Measurements from ENCODE around the gene ZNF700.
A peak's percentile ranks its signal among the peaks of the same experiment; 100 is the strongest.
"Not testable (repeated sequence)": the region's sequence is repeated elsewhere in the genome, so short reads cannot be mapped to it uniquely, and the experiment has no call there.

The ZNF700 gene

DNA sequence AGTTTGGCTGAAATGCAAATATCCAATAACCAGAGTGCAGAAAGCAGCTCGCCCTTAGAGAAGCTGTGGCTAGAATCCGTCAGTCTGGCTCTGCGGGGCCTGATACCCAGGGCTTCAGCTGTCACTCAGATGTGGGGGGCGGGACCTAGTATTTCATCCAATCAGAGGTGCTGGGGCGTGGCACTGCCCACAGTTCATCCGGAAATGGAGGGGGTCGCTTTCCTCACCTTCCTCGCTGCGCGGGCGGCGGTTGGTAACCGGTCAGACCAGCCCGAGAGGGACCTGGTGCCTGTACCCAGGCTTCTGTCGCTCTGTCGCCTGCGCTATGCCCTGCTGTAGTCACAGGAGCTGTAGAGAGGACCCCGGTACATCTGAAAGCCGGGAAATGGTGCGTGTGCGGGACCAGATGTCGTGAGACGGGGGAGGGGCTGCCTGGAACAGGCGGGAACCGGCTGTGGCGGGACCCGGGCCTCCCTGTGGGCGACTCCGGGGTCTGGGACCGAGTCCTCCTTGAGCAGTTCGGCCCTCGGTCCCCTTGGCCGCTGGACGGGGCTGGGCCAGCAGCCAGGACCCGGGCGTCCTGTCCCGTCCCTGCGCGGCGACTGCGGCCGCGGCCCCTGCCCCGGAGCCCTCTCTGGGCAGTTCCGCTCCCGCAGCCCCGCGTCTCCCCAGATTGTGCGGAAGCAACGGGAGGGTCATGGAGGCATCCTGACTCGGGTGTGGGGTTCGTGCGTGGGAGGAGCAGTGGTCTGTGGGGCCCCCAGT is at the start of gene ZNF700:
Gene ZNF700 (plus strand): TSS at position 222 of the 765 bp plus-strand sequence. CDS start 104 bp downstream, at position 326.
- H3K4me1 ChIP-seq (ENCODE audit: control insufficient read depth, insufficient read depth, low read length) = no peaks in the 10 kb centered on the region
- peak within 1 kb of the TSS; percentile 89 for H3K9ac ChIP-seq (ENCODE audit: low read length)
- H3K27ac ChIP-seq (ENCODE audit: low read depth, low read length) = peak within 1 kb of the TSS; percentile 92
- peak within 1 kb of the TSS; percentile 89 for H3K4me3 ChIP-seq (ENCODE audit: low read length)
- no peaks in the 10 kb centered on the region for H3K36me3 ChIP-seq (ENCODE audit: control insufficient read depth, insufficient read depth, low read length)
- no peaks in the 10 kb centered on the region for H3K27me3 ChIP-seq (ENCODE audit: control insufficient read depth, insufficient read depth, low read length)

DNA sequence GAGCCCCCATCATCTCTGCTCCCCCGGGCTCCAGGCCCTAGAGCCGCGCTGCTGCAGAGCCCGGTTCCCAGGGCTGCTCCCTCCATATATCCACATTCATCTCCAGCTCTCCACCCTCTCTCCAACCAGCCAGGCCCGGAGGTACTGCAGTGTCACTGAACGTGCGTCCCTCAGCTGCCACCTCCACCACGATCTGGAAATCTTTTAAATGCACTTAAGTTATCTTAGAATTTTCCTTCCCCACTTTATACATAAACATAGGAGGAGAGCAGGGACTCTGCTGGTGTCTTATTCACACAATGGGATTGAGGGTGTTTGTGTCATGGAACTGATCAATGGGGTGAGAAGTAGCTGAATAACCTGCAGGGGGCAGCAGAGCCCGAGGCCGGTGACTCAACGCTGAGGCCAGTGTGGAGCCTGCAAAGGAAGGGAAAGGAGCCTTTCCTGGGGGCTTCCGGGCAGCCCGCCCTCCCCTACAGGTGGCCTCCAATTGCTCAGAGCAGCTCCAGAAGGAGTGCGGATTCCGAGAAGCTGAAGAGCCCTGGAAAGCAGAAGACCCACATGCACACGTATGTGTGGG is 45.1 kb upstream of the ZNF700 start:
- not testable (repeated sequence) for H3K27me3 ChIP-seq (ENCODE audit: control insufficient read depth, insufficient read depth, low read length); H3K9ac ChIP-seq (ENCODE audit: low read length); H3K4me1 ChIP-seq (ENCODE audit: control insufficient read depth, insufficient read depth, low read length); H3K27ac ChIP-seq (ENCODE audit: low read depth, low read length); H3K36me3 ChIP-seq (ENCODE audit: control insufficient read depth, insufficient read depth, low read length); H3K4me3 ChIP-seq (ENCODE audit: low read length)

DNA sequence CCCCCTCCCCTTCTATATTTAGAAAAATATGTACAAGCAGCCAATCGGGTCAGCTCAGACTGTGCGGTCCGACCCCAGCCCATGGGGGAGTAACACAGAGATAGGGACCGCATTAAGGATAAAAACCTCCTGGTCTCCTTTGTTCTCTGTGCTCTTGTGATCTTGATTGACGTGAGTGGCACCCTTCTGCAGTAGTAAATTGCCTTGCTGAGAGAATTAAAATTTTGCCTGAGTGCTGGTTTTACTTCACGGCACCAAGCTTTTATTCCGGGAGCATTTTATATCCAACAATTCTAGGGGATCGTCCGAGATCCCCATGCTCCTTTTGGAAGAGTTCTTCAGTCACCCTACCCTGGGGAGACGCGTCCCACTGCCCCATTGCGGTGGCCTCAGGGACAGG is 44.3 kb upstream of the ZNF700 start:
- Histone ChIP-seq H3K27me3 (ENCODE audit: control insufficient read depth, insufficient read depth, low read length) (no peaks in the 10 kb centered on the region), H3K4me1 (ENCODE audit: control insufficient read depth, insufficient read depth, low read length) (no peaks in the 10 kb centered on the region), H3K27ac (ENCODE audit: low read depth, low read length) (no peak overlapping the region), H3K9ac (ENCODE audit: low read length) (no peak overlapping the region), H3K4me3 (ENCODE audit: low read length) (no peak overlapping the region), H3K36me3 (ENCODE audit: control insufficient read depth, insufficient read depth, low read length) (no peaks in the 10 kb centered on the region)

DNA sequence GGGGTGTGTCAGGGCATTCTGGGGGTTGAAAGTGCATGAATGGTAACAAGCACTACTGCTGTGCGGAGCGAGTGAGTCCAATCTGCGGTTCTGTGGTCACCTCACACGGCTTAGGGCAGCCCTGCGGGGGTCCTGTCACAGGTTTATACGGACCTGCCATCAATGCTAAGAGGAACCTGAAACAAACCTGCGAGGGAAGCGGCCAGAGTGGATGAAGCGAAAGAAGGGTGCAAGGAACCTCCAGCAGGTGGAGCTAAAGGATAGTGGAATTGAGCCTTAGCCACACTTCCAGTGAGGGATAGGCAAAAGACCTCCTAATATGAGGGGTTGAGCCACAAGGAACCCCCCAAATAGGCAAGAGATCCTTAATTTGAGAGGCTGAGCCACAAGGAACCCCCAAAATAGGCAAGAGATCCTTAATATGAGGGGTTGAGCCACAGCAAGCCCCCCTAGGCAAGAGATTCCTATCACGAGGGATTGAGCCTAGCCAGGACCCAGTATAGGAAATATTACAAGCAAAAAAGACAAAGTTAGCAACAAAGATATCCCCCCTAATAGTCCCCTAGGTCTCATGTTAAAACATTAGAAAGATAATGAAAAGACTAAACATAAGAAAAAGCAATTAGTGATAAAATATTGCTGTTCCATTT is 43.6 kb upstream of the ZNF700 start:
- Histone ChIP-seq H3K27ac (ENCODE audit: low read depth, low read length) (no peak overlapping the region), H3K4me3 (ENCODE audit: low read length) (no peak overlapping the region), H3K9ac (ENCODE audit: low read length) (no peak overlapping the region), H3K27me3 (ENCODE audit: control insufficient read depth, insufficient read depth, low read length) (no peaks in the 10 kb centered on the region), H3K4me1 (ENCODE audit: control insufficient read depth, insufficient read depth, low read length) (no peaks in the 10 kb centered on the region), H3K36me3 (ENCODE audit: control insufficient read depth, insufficient read depth, low read length) (no peaks in the 10 kb centered on the region)

DNA sequence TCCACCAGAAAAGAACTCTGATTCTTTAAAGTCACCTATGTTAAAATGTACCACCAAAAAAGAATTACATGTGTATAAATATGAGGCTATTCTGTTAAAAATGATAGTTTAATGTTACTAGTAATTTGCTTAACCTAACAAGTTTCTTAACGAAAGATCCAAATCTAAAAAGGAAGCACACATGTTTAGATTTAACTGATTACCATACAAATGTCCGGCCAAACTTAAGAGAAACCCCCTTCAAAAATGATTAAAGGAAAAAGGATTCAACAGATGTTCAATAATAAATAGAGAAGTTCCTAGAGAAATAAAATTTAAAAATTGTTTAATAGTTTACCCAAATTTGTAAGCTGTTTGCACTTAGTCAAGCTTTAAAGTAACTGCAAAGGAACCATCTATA is 42.3 kb upstream of the ZNF700 start:
- Histone ChIP-seq H3K4me1 (ENCODE audit: control insufficient read depth, insufficient read depth, low read length) (no peaks in the 10 kb centered on the region), H3K27ac (ENCODE audit: low read depth, low read length) (no peak overlapping the region), H3K36me3 (ENCODE audit: control insufficient read depth, insufficient read depth, low read length) (no peaks in the 10 kb centered on the region), H3K9ac (ENCODE audit: low read length) (no peak overlapping the region), H3K27me3 (ENCODE audit: control insufficient read depth, insufficient read depth, low read length) (no peaks in the 10 kb centered on the region), H3K4me3 (ENCODE audit: low read length) (no peak overlapping the region)

GRCh38 chr19:11887234-11887610 is 37.7 kb upstream of the ZNF700 start:
- H3K9ac ChIP-seq (ENCODE audit: low read length) = no peak overlapping the region

DNA sequence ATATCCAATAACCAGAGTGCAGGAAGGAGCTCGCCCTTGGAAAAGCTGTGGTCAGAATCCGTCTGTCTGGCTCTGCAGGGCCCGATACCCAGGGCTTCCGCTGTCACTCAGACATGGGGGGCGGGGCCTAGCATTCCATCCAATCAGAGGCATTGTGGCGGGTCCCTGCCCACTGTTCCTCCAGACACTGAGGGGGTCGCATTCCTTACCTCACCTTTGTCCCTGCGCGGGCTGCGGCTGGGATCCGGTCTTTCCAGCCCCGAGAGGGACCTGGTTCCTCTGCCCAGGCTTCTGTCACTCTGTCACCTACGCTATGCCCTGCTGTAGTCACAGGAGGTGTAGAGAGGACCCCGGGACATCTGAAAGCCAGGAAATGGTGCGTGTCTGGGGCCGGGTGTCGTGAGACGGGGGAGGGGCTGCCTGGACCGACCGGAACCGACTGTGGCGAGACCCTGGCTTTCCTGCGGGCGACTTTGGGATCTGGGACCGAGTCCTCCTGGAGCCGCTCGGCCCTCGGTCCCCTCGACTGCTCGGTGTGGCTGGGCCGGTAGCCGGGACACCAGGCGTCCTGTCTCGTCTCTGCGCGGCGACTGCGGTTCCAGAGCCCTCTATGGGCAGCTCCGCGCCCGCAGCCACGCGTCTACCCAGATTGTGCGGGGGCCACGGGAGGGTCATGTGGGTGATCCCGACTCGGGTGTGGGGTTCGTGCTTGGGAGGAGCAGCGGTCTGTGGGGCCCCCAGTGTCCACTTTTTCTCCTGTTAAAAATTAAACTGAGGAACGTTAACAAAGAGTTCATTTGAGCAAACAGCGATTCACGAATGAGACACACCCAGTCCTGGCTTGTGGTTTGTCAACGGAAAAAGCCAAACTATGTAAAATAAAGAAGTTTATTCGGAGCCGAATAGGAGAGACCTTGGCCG is 37.0 kb upstream of the ZNF700 start, which contains the start of gene ZNF69:
Gene ZNF69 (plus strand): TSS at position 172 of the 921 bp plus-strand sequence. CDS start 142 bp downstream, at position 314.
- Histone ChIP-seq H3K4me1 (ENCODE audit: control insufficient read depth, insufficient read depth, low read length) (peaks cover 2% of the 10 kb centered on the region), H3K27me3 (ENCODE audit: control insufficient read depth, insufficient read depth, low read length) (no peaks in the 10 kb centered on the region), H3K4me3 (ENCODE audit: low read length) (peak within 1 kb of the TSS; percentile 95)

More at GRCh38 chr19:11887234-11887610, 37.7 kb upstream of the ZNF700 start:
- Histone ChIP-seq H3K36me3 (ENCODE audit: control insufficient read depth, insufficient read depth, low read length) (no peaks in the 10 kb centered on the region), H3K4me3 (ENCODE audit: low read length) (peak overlapping the region; percentile 95), H3K27me3 (ENCODE audit: control insufficient read depth, insufficient read depth, low read length) (no peaks in the 10 kb centered on the region), H3K27ac (ENCODE audit: low read depth, low read length) (no peak overlapping the region), H3K4me1 (ENCODE audit: control insufficient read depth, insufficient read depth, low read length) (peaks cover 2% of the 10 kb centered on the region)

DNA sequence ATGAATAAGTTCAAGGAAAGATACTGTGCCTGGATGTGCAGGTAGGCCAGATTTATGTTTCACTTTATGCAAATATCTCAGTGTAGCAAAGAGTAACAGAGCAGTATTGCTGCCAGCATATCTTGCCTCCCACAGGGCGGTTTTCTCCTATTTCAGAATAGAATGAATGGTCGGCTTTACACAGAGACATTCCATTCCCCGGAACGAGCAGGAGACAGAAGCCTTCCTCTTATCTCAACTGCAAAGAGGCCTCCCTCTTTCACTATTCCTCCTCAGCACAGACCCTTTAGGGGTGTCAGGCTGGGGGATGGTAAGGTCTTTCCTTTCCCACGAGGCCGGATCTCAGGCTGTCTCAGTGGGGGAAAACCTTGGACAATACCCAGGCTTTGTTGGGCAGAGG is 35.0 kb upstream of the ZNF700 start:
- H3K4me3 ChIP-seq (ENCODE audit: low read length); H3K4me1 ChIP-seq (ENCODE audit: control insufficient read depth, insufficient read depth, low read length); H3K9ac ChIP-seq (ENCODE audit: low read length); H3K27me3 ChIP-seq (ENCODE audit: control insufficient read depth, insufficient read depth, low read length); H3K36me3 ChIP-seq (ENCODE audit: control insufficient read depth, insufficient read depth, low read length): not testable (repeated sequence)
- H3K27ac ChIP-seq (ENCODE audit: low read depth, low read length) = peak overlapping the region; percentile 32

More for the DNA sequence above, 37.0 kb upstream of the ZNF700 start, which contains the start of gene ZNF69:
- H3K9ac ChIP-seq (ENCODE audit: low read length) = peak within 1 kb of the TSS; percentile 75
- H3K27ac ChIP-seq (ENCODE audit: low read depth, low read length) = peak within 1 kb of the TSS; percentile 78
- no peaks in the 10 kb centered on the region for H3K36me3 ChIP-seq (ENCODE audit: control insufficient read depth, insufficient read depth, low read length)

DNA sequence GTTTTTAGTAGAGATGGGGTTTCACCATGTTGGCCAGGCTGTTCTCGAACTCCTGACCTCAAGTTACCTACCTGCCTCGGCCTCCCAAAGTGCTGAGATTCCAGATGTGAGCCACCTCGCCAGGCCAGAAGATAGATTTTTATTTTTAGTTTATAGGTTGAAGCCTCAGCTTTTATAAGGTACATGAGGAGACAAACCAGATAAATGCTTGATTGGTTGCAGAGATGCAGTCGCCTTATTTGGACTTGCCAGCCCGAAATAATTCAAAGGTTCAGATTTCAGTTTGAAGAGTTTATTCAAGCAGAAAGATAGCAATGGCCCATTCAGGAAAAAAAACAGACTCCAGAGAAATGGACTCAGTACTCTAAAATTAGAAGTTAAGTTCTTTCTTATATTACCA is 34.3 kb upstream of the ZNF700 start:
- no peak overlapping the region for H3K9ac ChIP-seq (ENCODE audit: low read length)
- H3K4me1 ChIP-seq (ENCODE audit: control insufficient read depth, insufficient read depth, low read length) = peaks cover 2% of the 10 kb centered on the region
- no peaks in the 10 kb centered on the region for H3K27me3 ChIP-seq (ENCODE audit: control insufficient read depth, insufficient read depth, low read length)
- no peaks in the 10 kb centered on the region for H3K36me3 ChIP-seq (ENCODE audit: control insufficient read depth, insufficient read depth, low read length)
- H3K4me3 ChIP-seq (ENCODE audit: low read length) = no peak overlapping the region
- H3K27ac ChIP-seq (ENCODE audit: low read depth, low read length) = peak overlapping the region; percentile 32

- no peak overlapping the region for H3K9ac ChIP-seq (ENCODE audit: low read length)
- no peaks in the 10 kb centered on the region for H3K4me1 ChIP-seq (ENCODE audit: control insufficient read depth, insufficient read depth, low read length)
- no peaks in the 10 kb centered on the region for H3K36me3 ChIP-seq (ENCODE audit: control insufficient read depth, insufficient read depth, low read length)
Observed at GRCh38 chr19:11894851-11895250, 30.1 kb upstream of the ZNF700 start.

DNA sequence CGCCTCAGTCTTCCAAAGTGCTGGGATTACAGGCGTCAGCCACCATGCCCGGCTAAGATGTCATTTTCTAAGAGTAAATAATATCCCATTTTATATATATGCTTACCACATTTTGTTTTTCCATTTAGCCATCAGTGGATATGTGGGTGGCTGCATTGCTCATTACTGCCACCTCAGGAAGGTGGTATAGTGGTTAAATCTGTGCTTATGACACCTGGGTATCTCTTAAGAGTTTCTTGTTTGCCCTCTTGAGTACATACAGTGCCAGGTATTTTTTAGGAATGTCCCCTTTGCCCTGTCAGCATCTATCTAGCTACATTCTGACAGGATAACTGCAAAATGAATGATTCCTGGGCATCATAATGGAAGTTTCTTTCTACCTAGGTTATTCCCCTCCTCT is 22.7 kb upstream of the ZNF700 start:
- Histone ChIP-seq H3K4me1 (ENCODE audit: control insufficient read depth, insufficient read depth, low read length) (no peaks in the 10 kb centered on the region), H3K4me3 (ENCODE audit: low read length) (no peak overlapping the region), H3K9ac (ENCODE audit: low read length) (no peak overlapping the region), H3K36me3 (ENCODE audit: control insufficient read depth, insufficient read depth, low read length) (peaks cover 23% of the 10 kb centered on the region), H3K27ac (ENCODE audit: low read depth, low read length) (no peak overlapping the region), H3K27me3 (ENCODE audit: control insufficient read depth, insufficient read depth, low read length) (no peaks in the 10 kb centered on the region)

More at GRCh38 chr19:11894851-11895250, 30.1 kb upstream of the ZNF700 start:
- no peak overlapping the region for H3K27ac ChIP-seq (ENCODE audit: low read depth, low read length)
- H3K4me3 ChIP-seq (ENCODE audit: low read length) = no peak overlapping the region
- no peaks in the 10 kb centered on the region for H3K27me3 ChIP-seq (ENCODE audit: control insufficient read depth, insufficient read depth, low read length)

DNA sequence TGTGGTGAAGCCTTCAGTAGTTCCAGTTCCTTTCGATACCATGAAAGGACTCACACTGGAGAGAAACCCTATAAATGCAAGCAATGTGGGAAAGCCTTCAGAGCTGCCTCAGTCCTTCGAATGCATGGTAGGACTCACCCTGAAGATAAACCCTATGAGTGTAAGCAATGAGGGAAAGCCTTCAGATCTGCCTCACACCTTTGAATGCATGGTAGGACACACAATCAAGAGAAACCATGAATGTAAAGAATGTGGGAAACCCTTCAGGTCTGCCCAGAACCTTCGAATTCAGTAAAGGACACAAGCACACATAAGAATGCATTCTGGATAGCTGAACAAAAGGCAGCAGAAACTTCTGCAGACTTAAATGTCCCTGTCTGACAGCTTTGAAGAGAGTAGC is 19.0 kb upstream of the ZNF700 start:
- no peak overlapping the region for H3K27ac ChIP-seq (ENCODE audit: low read depth, low read length)
- H3K9ac ChIP-seq (ENCODE audit: low read length) = no peak overlapping the region
- H3K4me3 ChIP-seq (ENCODE audit: low read length) = peak overlapping the region; percentile 2
- no peaks in the 10 kb centered on the region for H3K27me3 ChIP-seq (ENCODE audit: control insufficient read depth, insufficient read depth, low read length)
- no peaks in the 10 kb centered on the region for H3K4me1 ChIP-seq (ENCODE audit: control insufficient read depth, insufficient read depth, low read length)
- H3K36me3 ChIP-seq (ENCODE audit: control insufficient read depth, insufficient read depth, low read length) = peaks cover 23% of the 10 kb centered on the region

All from rectal smooth muscle tissue (tissue), 1 donor.